ENCODE measurements around the gene TNIK.

GRCh38 chr3:171223396-171223795 is 236.8 kb downstream of the TNIK start:
- TF ChIP-seq CTCF (IDR thresholded peaks at IDR 0.05) (no peak), POLR2AphosphoS5 (IDR thresholded peaks at IDR 0.05) (no peak), POLR2A (IDR thresholded peaks at IDR 0.05; ENCODE audit: low read depth) (no peak)

Measured in esophagus muscularis mucosa (tissue), 3 donors.